HL-60 (cell line): ENCODE data around the gene DSN1.

Experiments
- DNase-seq, 2 experiments: peaks; one replicate each; pipeline ENCODE4 v3.0.0-alpha.2; 2010 to 2020; ENCODE audit warnings: low read depth in 1 of 2, low spot score in 1 of 2
- H3K27ac ChIP-seq: fragments of 250-450 bp; sonication (Bioruptor Pico); replicated peaks from 2 replicates; pipeline ENCODE4 v1.5.1; 2020; ENCODE audit warnings: mild to moderate bottlenecking, moderate library complexity
- H3K27me3 ChIP-seq: fragments of 250-450 bp; sonication (Bioruptor Pico); 2 replicates; pipeline ENCODE4 v1.5.1; 2021; ENCODE audit warnings: mild to moderate bottlenecking, moderate library complexity; ENCODE audit not compliant: insufficient read depth, poor library complexity, severe bottlenecking
- H3K4me3 ChIP-seq: replicated peaks from 2 replicates; pipeline ENCODE4 v1.5.1; 2011; ENCODE audit warnings: mild to moderate bottlenecking, control low read depth, low read length; ENCODE audit not compliant: insufficient read depth
- GABPA ChIP-seq: IDR thresholded peaks from 2 replicates; pipeline ENCODE4 v1.6.1; 2012; ENCODE audit warnings: low read depth
- POLR2AphosphoS5 ChIP-seq: IDR thresholded peaks from 2 replicates; pipeline ENCODE4 v1.6.1; 2012; ENCODE audit warnings: low read depth
- SPI1 ChIP-seq: IDR thresholded peaks from 2 replicates; pipeline ENCODE4 v1.6.1; 2012; ENCODE audit warnings: low read depth, mild to moderate bottlenecking, borderline replicate concordance
- TF ChIP-seq, protein P1 (sequence below): IDR thresholded peaks from 2 replicates; pipeline ENCODE4 v1.6.1; 2012; ENCODE audit warnings: low read depth; ENCODE audit not compliant: insufficient replicate concordance
- TF ChIP-seq, protein P2 (sequence below): IDR thresholded peaks from one replicate; pipeline ENCODE4 v1.5.1; 2011; ENCODE audit warnings: low read length, control low read depth, inconsistent platforms; ENCODE audit not compliant: insufficient read depth

The DSN1 gene

GRCh38 chr20:36768768-36769430 lies 4.7 kb downstream of the DSN1 start:
- no peak for TF ChIP-seq SPI1
- TF ChIP-seq POLR2AphosphoS5 = no peak
- TF ChIP-seq, protein P1, sequence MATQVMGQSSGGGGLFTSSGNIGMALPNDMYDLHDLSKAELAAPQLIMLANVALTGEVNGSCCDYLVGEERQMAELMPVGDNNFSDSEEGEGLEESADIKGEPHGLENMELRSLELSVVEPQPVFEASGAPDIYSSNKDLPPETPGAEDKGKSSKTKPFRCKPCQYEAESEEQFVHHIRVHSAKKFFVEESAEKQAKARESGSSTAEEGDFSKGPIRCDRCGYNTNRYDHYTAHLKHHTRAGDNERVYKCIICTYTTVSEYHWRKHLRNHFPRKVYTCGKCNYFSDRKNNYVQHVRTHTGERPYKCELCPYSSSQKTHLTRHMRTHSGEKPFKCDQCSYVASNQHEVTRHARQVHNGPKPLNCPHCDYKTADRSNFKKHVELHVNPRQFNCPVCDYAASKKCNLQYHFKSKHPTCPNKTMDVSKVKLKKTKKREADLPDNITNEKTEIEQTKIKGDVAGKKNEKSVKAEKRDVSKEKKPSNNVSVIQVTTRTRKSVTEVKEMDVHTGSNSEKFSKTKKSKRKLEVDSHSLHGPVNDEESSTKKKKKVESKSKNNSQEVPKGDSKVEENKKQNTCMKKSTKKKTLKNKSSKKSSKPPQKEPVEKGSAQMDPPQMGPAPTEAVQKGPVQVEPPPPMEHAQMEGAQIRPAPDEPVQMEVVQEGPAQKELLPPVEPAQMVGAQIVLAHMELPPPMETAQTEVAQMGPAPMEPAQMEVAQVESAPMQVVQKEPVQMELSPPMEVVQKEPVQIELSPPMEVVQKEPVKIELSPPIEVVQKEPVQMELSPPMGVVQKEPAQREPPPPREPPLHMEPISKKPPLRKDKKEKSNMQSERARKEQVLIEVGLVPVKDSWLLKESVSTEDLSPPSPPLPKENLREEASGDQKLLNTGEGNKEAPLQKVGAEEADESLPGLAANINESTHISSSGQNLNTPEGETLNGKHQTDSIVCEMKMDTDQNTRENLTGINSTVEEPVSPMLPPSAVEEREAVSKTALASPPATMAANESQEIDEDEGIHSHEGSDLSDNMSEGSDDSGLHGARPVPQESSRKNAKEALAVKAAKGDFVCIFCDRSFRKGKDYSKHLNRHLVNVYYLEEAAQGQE = no peak
- TF ChIP-seq, protein P2, sequence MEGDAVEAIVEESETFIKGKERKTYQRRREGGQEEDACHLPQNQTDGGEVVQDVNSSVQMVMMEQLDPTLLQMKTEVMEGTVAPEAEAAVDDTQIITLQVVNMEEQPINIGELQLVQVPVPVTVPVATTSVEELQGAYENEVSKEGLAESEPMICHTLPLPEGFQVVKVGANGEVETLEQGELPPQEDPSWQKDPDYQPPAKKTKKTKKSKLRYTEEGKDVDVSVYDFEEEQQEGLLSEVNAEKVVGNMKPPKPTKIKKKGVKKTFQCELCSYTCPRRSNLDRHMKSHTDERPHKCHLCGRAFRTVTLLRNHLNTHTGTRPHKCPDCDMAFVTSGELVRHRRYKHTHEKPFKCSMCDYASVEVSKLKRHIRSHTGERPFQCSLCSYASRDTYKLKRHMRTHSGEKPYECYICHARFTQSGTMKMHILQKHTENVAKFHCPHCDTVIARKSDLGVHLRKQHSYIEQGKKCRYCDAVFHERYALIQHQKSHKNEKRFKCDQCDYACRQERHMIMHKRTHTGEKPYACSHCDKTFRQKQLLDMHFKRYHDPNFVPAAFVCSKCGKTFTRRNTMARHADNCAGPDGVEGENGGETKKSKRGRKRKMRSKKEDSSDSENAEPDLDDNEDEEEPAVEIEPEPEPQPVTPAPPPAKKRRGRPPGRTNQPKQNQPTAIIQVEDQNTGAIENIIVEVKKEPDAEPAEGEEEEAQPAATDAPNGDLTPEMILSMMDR = no peak
- no peak for TF ChIP-seq GABPA
- no peak for DNase-seq
- Histone ChIP-seq H3K27me3 (no peaks in the 10 kb centered on the region), H3K4me3 (no peak overlapping the region), H3K27ac (no peak overlapping the region)

DNA sequence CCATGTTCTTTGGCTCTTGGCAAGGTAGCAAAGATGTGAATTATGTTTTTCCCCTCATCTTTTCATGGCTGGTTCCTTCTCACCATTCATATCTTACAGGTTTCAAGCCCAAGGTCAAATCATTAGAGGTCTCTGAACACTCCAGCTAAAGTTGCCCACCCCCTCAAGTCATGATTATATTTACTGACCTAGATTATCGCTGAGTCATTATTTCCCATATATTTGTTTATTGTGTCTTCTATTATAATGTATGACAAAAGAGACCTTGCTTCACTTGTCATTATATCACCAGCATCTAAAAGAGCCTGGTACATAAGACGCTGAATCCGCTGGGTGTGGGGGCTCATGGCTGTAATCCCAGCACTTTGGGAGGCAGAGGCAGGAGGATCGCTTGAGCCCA lies 12.4 kb downstream of the DSN1 start:
- Histone ChIP-seq H3K27ac (no peak overlapping the region), H3K27me3 (no peaks in the 10 kb centered on the region), H3K4me3 (no peak overlapping the region)
- no peak for DNase-seq
- TF ChIP-seq, protein P2 = no peak
- no peak for TF ChIP-seq SPI1
- TF ChIP-seq POLR2AphosphoS5 = no peak
- no peak for TF ChIP-seq GABPA
- TF ChIP-seq, protein P1 = no peak

- DNase-seq = no peak
- no peak for TF ChIP-seq GABPA
- TF ChIP-seq, protein P2 = no peak
- TF ChIP-seq POLR2AphosphoS5 = no peak
- TF ChIP-seq, protein P1 = no peak
- TF ChIP-seq SPI1 = no peak
- no peaks in the 10 kb centered on the region for H3K27me3 ChIP-seq
- no peak overlapping the region for H3K27ac ChIP-seq
- no peak overlapping the region for H3K4me3 ChIP-seq
Observed at GRCh38 chr20:36760647-36761046, 12.9 kb downstream of the DSN1 start.
